GM18873 (cell line): ENCODE data around the gene ENPEP.
"Not testable (repeated sequence)": the region's sequence is repeated elsewhere in the genome, so short reads cannot be mapped to it uniquely, and the experiment has no call there.

ENCODE experiments used
- ATAC-seq: cut with Tn5 transposase; IDR thresholded peaks from one replicate; pipeline ENCODE4 v1.9.1; 2021; ENCODE audit warnings: mild to moderate bottlenecking, moderate library complexity, moderate number of reproducible peaks; ENCODE audit not compliant: unreplicated experiment, low FRiP score

The ENPEP gene

GRCh38 chr4:110516106-110516922 lies 40.4 kb downstream of the ENPEP start:
- ATAC-seq: peak; percentile 83

GRCh38 chr4:110518889-110519490 lies 43.0 kb downstream of the ENPEP start:
- no peak for ATAC-seq

GRCh38 chr4:110520886-110521285 lies 44.9 kb downstream of the ENPEP start:
- ATAC-seq: no peak

- ATAC-seq: no peak
Observed at GRCh38 chr4:110526589-110526988, 50.6 kb downstream of the ENPEP start.

- ATAC-seq: no peak
Observed at GRCh38 chr4:110527156-110527555, 51.2 kb downstream of the ENPEP start.

GRCh38 chr4:110532901-110533589 lies 57.1 kb downstream of the ENPEP start:
- ATAC-seq: no peak

- no peak for ATAC-seq
Observed at GRCh38 chr4:110533590-110533910, 57.6 kb downstream of the ENPEP start.

GRCh38 chr4:110533940-110534339 lies 58.0 kb downstream of the ENPEP start:
- no peak for ATAC-seq

GRCh38 chr4:110540581-110540980 lies 64.6 kb downstream of the ENPEP start:
- ATAC-seq: no peak

GRCh38 chr4:110540982-110541451 lies 65.1 kb downstream of the ENPEP start:
- ATAC-seq: no peak

GRCh38 chr4:110543577-110543976 lies 67.6 kb downstream of the ENPEP start:
- no peak for ATAC-seq

GRCh38 chr4:110544594-110544993 lies 68.6 kb downstream of the ENPEP start:
- no peak for ATAC-seq

- ATAC-seq: no peak
Observed at GRCh38 chr4:110550260-110550659, 74.3 kb downstream of the ENPEP start.

GRCh38 chr4:110553197-110553596 lies 77.2 kb downstream of the ENPEP start:
- ATAC-seq: no peak

- ATAC-seq: no peak
Observed at GRCh38 chr4:110567214-110567613, 91.3 kb downstream of the ENPEP start.

- not testable (repeated sequence) for ATAC-seq
Observed at GRCh38 chr4:110576696-110577095, 100.7 kb downstream of the ENPEP start.

GRCh38 chr4:110586131-110586850 lies 110.3 kb downstream of the ENPEP start:
- ATAC-seq: no peak

- ATAC-seq: no peak
Observed at GRCh38 chr4:110587666-110588285, 111.8 kb downstream of the ENPEP start.

- no peak for ATAC-seq
Observed at GRCh38 chr4:110589297-110589696, 113.3 kb downstream of the ENPEP start.

- ATAC-seq: no peak
Observed at GRCh38 chr4:110595583-110595982, 119.6 kb downstream of the ENPEP start.
